BLaER1 (cell line): ENCODE data around the gene IL17RD.

Experiments used
- H3K27ac ChIP-seq: shearing (Covaris generic); formaldehyde crosslinking; 2 replicates; pipeline ENCODE4 v1.8.1; 2022
- H3K27me3 ChIP-seq: shearing (Covaris generic); formaldehyde crosslinking; 2 replicates; pipeline ENCODE4 v1.8.1; 2022
- H3K36me3 ChIP-seq: shearing (Covaris generic); formaldehyde crosslinking; 2 replicates; pipeline ENCODE4 v1.8.1; 2022
- H3K4me1 ChIP-seq: shearing (Covaris generic); formaldehyde crosslinking; 2 replicates; pipeline ENCODE4 v1.8.1; 2022
- H3K4me2 ChIP-seq: shearing (Covaris generic); formaldehyde crosslinking; 2 replicates; pipeline ENCODE4 v1.8.1; 2022
- H3K4me3 ChIP-seq: shearing (Covaris generic); formaldehyde crosslinking; 2 replicates; pipeline ENCODE4 v1.8.1; 2022
- H3K9ac ChIP-seq: shearing (Covaris generic); formaldehyde crosslinking; 2 replicates; pipeline ENCODE4 v1.8.1; 2022
- H3K9me3 ChIP-seq: shearing (Covaris generic); formaldehyde crosslinking; 2 replicates; pipeline ENCODE4 v1.8.1; 2022
- H4K20me1 ChIP-seq: shearing (Covaris generic); formaldehyde crosslinking; 2 replicates; pipeline ENCODE4 v1.8.1; 2022
- Cebpa-rat ChIP-seq: shearing (Covaris generic); IDR thresholded peaks from 2 replicates; pipeline ENCODE4 v1.8.1; 2022

The IL17RD gene

DNA sequence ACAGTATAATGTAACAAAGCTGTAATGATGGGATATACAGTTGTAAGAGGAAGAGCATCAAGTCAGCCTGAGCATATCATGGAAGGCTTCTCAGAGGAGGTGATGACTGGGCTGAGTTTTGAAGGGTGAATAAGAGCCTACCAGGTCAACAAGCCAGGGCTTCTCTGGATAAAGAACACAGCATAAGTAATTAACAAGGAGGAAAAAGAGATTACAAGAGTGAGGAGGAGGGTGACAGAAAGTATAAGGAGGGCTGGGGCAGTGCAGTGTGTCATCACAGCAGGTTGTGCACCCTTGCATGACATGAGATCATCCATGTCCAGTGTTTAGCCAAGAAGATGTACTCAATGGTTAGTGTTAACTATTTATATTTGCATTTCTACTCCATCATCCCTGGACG is 121.6 kb downstream of the IL17RD start:
- no peaks in the 10 kb centered on the region for H4K20me1 ChIP-seq
- no peaks in the 10 kb centered on the region for H3K27me3 ChIP-seq
- no peak overlapping the region for H3K4me2 ChIP-seq
- H3K4me3 ChIP-seq = no peak overlapping the region
- H3K4me1 ChIP-seq = peaks cover 22% of the 10 kb centered on the region
- H3K9me3 ChIP-seq = no peaks in the 10 kb centered on the region
- H3K27ac ChIP-seq = no peak overlapping the region
- no peak for TF ChIP-seq Cebpa-rat
- H3K36me3 ChIP-seq = no peaks in the 10 kb centered on the region
- no peak overlapping the region for H3K9ac ChIP-seq

- Histone ChIP-seq H3K4me3 (no peak overlapping the region), H4K20me1 (no peaks in the 10 kb centered on the region), H3K27ac (no peak overlapping the region), H3K4me1 (peaks cover 5% of the 10 kb centered on the region), H3K4me2 (no peak overlapping the region), H3K9ac (no peak overlapping the region), H3K36me3 (no peaks in the 10 kb centered on the region), H3K27me3 (no peaks in the 10 kb centered on the region), H3K9me3 (no peaks in the 10 kb centered on the region)
- TF ChIP-seq Cebpa-rat = no peak
Measured at GRCh38 chr3:57041674-57042073, 123.5 kb downstream of the IL17RD start.
